Measurements from ENCODE around the gene ALDH1A2.
"Not testable (repeated sequence)": the region's sequence is repeated elsewhere in the genome, so short reads cannot be mapped to it uniquely, and the experiment has no call there.

Gene ALDH1A2

DNA sequence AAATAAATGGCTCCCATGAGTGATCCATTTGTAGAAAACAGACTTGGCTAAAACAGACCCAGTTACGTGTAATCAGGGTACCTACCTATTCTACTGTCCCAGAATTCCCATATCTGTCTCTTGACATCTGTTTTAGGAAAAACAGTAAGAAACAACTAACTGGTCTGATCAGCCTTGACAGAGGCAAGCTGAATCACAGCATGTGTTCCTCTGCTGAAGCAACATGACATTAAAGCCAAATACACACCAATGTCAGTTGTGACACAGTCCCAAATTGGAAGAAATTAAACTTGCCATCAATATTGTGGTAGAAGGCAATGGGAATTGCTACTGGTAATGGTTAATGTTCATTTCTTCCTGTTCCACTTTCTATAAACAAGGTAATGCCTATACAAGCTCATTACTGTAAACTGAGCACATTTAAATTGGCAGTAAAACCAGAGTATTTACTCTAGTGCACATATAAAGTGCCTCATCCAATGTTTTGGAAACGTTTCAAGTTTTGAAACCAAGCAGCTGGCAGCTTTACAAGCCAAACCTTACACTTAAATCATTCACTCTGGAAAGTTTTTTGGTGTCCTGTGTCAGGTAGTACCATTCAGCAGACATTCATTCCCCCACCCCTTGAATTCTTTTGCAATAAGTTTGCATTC lies 27.0 kb downstream of the ALDH1A2 start:
- H3K27me3 Mint-ChIP-seq = peaks cover 19% of the 10 kb centered on the region
- H3K27ac Mint-ChIP-seq = no peak overlapping the region
- H3K9me3 Mint-ChIP-seq = no peaks in the 10 kb centered on the region
- no peaks in the 10 kb centered on the region for H3K36me3 Mint-ChIP-seq
- no peak overlapping the region for H3K4me3 Mint-ChIP-seq
- H3K4me1 Mint-ChIP-seq = no peaks in the 10 kb centered on the region

- Mint-ChIP-seq H3K36me3 (no peaks in the 10 kb centered on the region), H3K27me3 (peaks cover 17% of the 10 kb centered on the region), H3K9me3 (no peaks in the 10 kb centered on the region), H3K4me3 (no peak overlapping the region), H3K27ac (no peak overlapping the region), H3K4me1 (no peaks in the 10 kb centered on the region)
Observed at GRCh38 chr15:58037723-58038301, 27.7 kb downstream of the ALDH1A2 start.

DNA sequence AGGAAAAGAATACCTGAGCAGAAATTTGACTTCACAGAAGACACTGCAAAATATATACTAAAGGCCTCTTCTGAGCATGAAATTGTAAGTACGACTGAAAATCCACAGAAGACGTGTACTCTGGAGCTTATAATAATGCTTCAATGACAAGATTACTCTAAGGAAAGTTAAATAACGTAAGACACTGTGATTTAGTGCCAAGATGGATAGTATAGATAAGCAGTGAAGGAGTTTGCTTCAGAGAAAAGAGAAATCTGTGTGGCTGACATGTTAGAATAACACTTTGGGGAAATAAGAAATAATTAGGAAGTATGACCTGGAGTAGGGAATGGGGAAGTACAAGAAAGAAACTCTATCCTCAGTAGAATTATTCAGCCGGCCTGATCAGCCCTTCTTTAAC lies 28.9 kb downstream of the ALDH1A2 start:
- Mint-ChIP-seq H3K9me3 (no peaks in the 10 kb centered on the region), H3K4me1 (no peaks in the 10 kb centered on the region), H3K4me3 (no peak overlapping the region), H3K36me3 (no peaks in the 10 kb centered on the region), H3K27ac (no peak overlapping the region), H3K27me3 (peaks cover 16% of the 10 kb centered on the region)

DNA sequence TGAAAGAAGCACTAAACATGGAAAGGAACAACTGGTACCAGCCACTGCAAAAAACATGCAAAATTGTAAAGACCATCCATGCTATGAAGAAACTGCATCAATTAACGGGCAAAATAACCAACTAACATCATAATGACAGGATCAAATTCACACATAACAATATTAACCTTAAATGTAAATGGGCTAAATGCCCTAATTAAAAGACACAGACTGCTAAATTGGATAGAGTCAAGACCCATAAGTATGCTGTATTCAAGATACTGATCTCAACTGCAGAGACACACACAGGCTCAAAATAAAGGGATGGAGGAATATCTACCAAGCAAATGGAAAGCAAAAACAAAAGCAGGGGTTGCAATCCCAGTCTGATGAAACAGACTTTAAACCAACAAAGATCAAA lies 37.1 kb downstream of the ALDH1A2 start:
- H3K36me3 Mint-ChIP-seq, H3K27ac Mint-ChIP-seq, H3K4me1 Mint-ChIP-seq, H3K9me3 Mint-ChIP-seq, H3K4me3 Mint-ChIP-seq: not testable (repeated sequence)
- peaks cover 12% of the 10 kb centered on the region for H3K27me3 Mint-ChIP-seq

- peaks cover 5% of the 10 kb centered on the region for H3K36me3 Mint-ChIP-seq
- H3K4me1 Mint-ChIP-seq = no peaks in the 10 kb centered on the region
- no peak overlapping the region for H3K4me3 Mint-ChIP-seq
- no peak overlapping the region for H3K27ac Mint-ChIP-seq
- H3K9me3 Mint-ChIP-seq = peaks cover 13% of the 10 kb centered on the region
- H3K27me3 Mint-ChIP-seq = peaks cover 12% of the 10 kb centered on the region
Observed at GRCh38 chr15:58026552-58026951, 39.0 kb downstream of the ALDH1A2 start.

DNA sequence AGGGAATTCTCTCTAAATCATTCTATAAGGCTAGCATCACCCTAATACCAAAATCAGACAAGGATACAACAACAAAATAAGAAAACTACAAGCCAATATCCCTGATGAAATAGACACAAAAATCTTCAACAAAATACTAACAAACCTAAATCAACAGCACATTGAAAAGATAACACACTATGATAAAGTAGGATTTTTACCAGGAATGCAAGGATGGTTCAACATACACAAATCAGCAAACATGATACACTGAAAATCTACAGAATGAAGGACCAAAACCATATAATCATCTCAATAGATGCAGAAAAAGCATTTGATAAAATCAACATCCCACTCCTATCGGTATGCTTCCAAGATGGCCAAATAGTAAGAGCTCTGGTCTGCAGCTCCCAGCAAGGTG lies 39.5 kb downstream of the ALDH1A2 start:
- Mint-ChIP-seq H3K27ac (no peak overlapping the region), H3K4me3 (no peak overlapping the region), H3K27me3 (peaks cover 15% of the 10 kb centered on the region), H3K36me3 (peaks cover 5% of the 10 kb centered on the region), H3K9me3 (peaks cover 13% of the 10 kb centered on the region), H3K4me1 (no peaks in the 10 kb centered on the region)

GRCh38 chr15:58021332-58022230 lies 43.9 kb downstream of the ALDH1A2 start:
- no peaks in the 10 kb centered on the region for H3K4me1 Mint-ChIP-seq
- H3K27me3 Mint-ChIP-seq = peaks cover 20% of the 10 kb centered on the region
- no peak overlapping the region for H3K4me3 Mint-ChIP-seq
- H3K27ac Mint-ChIP-seq = no peak overlapping the region
- peaks cover 13% of the 10 kb centered on the region for H3K9me3 Mint-ChIP-seq
- peaks cover 5% of the 10 kb centered on the region for H3K36me3 Mint-ChIP-seq

DNA sequence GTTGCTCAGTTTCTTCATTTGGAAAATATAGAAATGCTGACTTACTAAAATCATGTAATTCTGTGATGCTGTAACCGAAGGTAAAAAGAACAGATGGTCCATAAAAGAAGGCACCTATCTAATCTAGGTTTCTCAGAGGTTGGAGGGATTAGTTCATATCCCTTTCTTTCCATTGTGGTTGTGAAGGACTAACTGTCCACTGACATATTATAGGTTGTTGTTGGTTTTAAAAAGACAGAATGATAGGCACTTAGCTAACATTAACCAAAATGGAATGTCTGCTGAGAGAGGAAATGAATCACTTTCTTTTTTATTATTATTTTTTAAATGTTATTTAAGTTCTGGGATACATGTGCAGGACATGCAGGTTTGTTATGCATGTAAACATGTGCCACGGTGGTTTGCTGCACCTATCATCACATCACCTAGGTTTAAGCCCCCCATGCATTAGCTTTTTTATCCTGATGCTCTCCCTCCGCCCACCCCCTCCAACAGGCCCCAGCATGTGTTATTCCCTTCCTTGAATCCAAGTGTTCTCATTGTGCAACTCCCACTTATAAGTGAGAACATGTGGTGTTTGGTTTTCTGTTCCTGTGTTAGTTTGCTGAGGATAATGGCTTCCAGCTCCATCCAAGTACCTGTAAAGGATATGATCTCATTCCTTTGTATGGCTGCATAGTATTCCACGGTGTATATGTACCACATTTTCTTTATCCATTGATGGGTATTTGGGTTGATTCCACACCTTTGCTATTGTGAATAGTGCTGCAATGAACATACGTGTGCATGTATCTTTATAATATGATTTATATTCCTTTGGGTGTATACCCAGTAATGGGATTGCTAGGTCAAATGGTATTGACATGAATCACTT lies 45.8 kb downstream of the ALDH1A2 start:
- Mint-ChIP-seq H3K9me3 (peaks cover 7% of the 10 kb centered on the region), H3K4me1 (no peaks in the 10 kb centered on the region), H3K27ac (no peak overlapping the region), H3K4me3 (no peak overlapping the region), H3K36me3 (peaks cover 2% of the 10 kb centered on the region), H3K27me3 (peaks cover 16% of the 10 kb centered on the region)

- H3K36me3 Mint-ChIP-seq = no peaks in the 10 kb centered on the region
- H3K4me1 Mint-ChIP-seq = no peaks in the 10 kb centered on the region
- H3K27ac Mint-ChIP-seq = no peak overlapping the region
- H3K9me3 Mint-ChIP-seq = peaks cover 4% of the 10 kb centered on the region
- H3K27me3 Mint-ChIP-seq = peaks cover 19% of the 10 kb centered on the region
- H3K4me3 Mint-ChIP-seq = no peak overlapping the region
Observed at GRCh38 chr15:58017869-58018268, 47.6 kb downstream of the ALDH1A2 start.

- H3K9me3 Mint-ChIP-seq = no peaks in the 10 kb centered on the region
- no peak overlapping the region for H3K27ac Mint-ChIP-seq
- H3K36me3 Mint-ChIP-seq = no peaks in the 10 kb centered on the region
- no peak overlapping the region for H3K4me3 Mint-ChIP-seq
- H3K4me1 Mint-ChIP-seq = no peaks in the 10 kb centered on the region
- peaks cover 20% of the 10 kb centered on the region for H3K27me3 Mint-ChIP-seq
Observed at GRCh38 chr15:58016581-58017175, 48.8 kb downstream of the ALDH1A2 start.

DNA sequence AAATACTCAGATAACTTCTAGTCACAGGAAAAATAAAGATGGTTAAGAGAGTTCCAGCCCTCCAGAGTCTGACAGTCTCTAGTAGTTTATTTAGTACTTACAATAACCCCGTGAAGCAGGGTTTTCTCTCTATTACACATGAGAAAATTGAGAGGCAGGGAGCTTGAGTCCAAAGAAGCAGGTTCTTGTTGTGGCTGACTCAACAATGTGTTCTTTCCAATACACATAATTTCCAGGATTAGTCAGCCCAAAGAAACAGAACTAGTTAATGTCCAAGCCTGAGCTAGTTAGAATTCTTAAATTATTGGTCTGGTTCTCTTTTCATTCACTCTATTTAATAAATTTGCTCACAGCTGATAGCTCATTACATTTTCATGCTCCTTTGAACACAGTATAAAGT lies 49.9 kb downstream of the ALDH1A2 start:
- Mint-ChIP-seq H3K4me1 (no peaks in the 10 kb centered on the region), H3K9me3 (no peaks in the 10 kb centered on the region), H3K27me3 (peaks cover 20% of the 10 kb centered on the region), H3K27ac (no peak overlapping the region), H3K4me3 (no peak overlapping the region), H3K36me3 (no peaks in the 10 kb centered on the region)

DNA sequence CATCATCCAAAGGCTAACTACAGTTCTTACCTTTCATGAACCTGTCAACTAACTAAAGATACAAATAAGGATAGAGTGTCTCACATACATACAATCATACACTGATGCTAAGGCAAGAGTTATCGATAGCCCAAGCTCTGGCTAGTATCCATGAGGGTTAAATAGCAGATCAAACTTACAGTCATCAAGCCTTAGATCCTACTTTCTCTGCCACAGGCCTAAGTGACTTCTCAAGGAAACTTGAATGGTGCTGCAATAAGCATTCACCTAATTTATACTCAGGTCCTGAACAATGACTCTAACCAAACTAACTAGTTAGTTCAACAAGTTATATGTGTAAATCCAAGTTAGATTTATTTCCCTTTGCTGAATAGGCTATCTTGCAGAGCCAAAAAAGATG lies 51.0 kb downstream of the ALDH1A2 start:
- Mint-ChIP-seq H3K27ac (no peak overlapping the region), H3K9me3 (no peaks in the 10 kb centered on the region), H3K27me3 (peaks cover 25% of the 10 kb centered on the region), H3K4me3 (no peak overlapping the region), H3K36me3 (no peaks in the 10 kb centered on the region), H3K4me1 (no peaks in the 10 kb centered on the region)

DNA sequence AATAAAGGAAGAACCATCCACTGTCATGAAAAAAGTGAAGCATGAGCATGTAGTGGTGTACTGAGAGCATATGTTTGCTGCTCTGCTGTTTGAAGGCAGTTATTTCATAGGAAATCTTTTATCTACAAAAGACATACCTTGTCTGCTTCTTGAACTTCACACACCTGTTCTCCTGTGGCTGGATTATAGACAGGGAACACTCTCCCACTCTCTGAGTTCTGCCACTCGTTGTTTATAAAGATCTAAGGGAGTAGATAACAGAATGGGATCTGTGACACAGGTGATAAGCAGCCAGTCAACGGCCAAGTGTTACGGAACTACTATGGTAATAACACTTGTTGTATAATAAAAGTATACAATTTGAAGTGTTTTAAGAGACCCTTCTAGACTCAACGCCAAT lies 51.5 kb downstream of the ALDH1A2 start:
- Mint-ChIP-seq H3K4me1 (no peaks in the 10 kb centered on the region), H3K27ac (no peak overlapping the region), H3K4me3 (no peak overlapping the region), H3K27me3 (peaks cover 25% of the 10 kb centered on the region), H3K36me3 (no peaks in the 10 kb centered on the region), H3K9me3 (no peaks in the 10 kb centered on the region)

- peaks cover 1% of the 10 kb centered on the region for H3K36me3 Mint-ChIP-seq
Observed at GRCh38 chr15:58010983-58011382, 54.5 kb downstream of the ALDH1A2 start.

GRCh38 chr15:58003810-58004209 lies 61.7 kb downstream of the ALDH1A2 start:
- Mint-ChIP-seq H3K4me1 (no peaks in the 10 kb centered on the region), H3K4me3 (no peak overlapping the region), H3K27ac (no peak overlapping the region), H3K36me3 (peaks cover 1% of the 10 kb centered on the region), H3K27me3 (peaks cover 19% of the 10 kb centered on the region), H3K9me3 (no peaks in the 10 kb centered on the region)

More at GRCh38 chr15:58010983-58011382, 54.5 kb downstream of the ALDH1A2 start:
- Mint-ChIP-seq H3K27ac (no peak overlapping the region), H3K27me3 (peaks cover 24% of the 10 kb centered on the region), H3K4me1 (no peaks in the 10 kb centered on the region), H3K9me3 (no peaks in the 10 kb centered on the region), H3K4me3 (no peak overlapping the region)

Measured in activated naive CD4-positive, alpha-beta T cell treated with anti-CD3 and anti-CD28 coated beads, Interleukin-2, amount 50 U/mL, for 24 hours (primary cell).